A549 (cell line): ENCODE measurements around the gene TNP2.

Experiments
- CBX2 ChIP-seq: fragments of 200-600 bp; sonication (generic); IDR thresholded peaks from 2 replicates; pipeline ENCODE4 v1.6.1; 2016; ENCODE audit warnings: low read depth, mild to moderate bottlenecking, borderline replicate concordance
- CEBPB ChIP-seq, 2 experiments: fragments of >200 bp in 1 of 2; sonication (Bioruptor Twin) in 1 of 2; formaldehyde crosslinking in 1 of 2; IDR thresholded peaks; 2 replicates each; pipeline ENCODE4 v1.6.1; 2012 to 2016
- CHD2 ChIP-seq: fragments of 150-350 bp; IDR thresholded peaks from 2 replicates; pipeline ENCODE4 v1.6.1; 2014; ENCODE audit warnings: low read length; ENCODE audit not compliant: partially characterized antibody
- EHMT2 ChIP-seq: fragments of 200-600 bp; sonication (generic); IDR thresholded peaks from 2 replicates; pipeline ENCODE4 v1.6.1; 2016; ENCODE audit warnings: antibody characterized with exemption, low read depth, mild to moderate bottlenecking, moderate library complexity
- EP300 ChIP-seq, 2 experiments: fragments of >200 bp; sonication (Bioruptor Twin); formaldehyde crosslinking; IDR thresholded peaks; 2 replicates in 1 of 2; 3 replicates in 1 of 2; pipeline ENCODE4 v1.6.1; 2016 to 2017
- JUNB ChIP-seq: fragments of >200 bp; sonication (Bioruptor Twin); formaldehyde crosslinking; IDR thresholded peaks from 2 replicates; pipeline ENCODE4 v1.6.1; 2016
- MAFK ChIP-seq: fragments of 450-650 bp; IDR thresholded peaks from 2 replicates; pipeline ENCODE4 v1.6.1; 2014; ENCODE audit not compliant: partially characterized antibody
- MYC ChIP-seq: IDR thresholded peaks from 2 replicates; pipeline ENCODE4 v1.6.1; 2012; ENCODE audit warnings: mild to moderate bottlenecking, inconsistent platforms, low read length, improper control_type of control experiment, borderline replicate concordance
- PHF8 ChIP-seq: fragments of 200-600 bp; sonication (generic); IDR thresholded peaks from 2 replicates; pipeline ENCODE4 v1.6.1; 2016; ENCODE audit warnings: low read depth, mild to moderate bottlenecking, antibody characterized with exemption, moderate library complexity, borderline replicate concordance
- POLR2A ChIP-seq: IDR thresholded peaks from 2 replicates; pipeline ENCODE4 v1.6.1; 2012; ENCODE audit warnings: mild to moderate bottlenecking, low read length
- RAD21 ChIP-seq, 2 experiments: fragments of >200 bp in 1 of 2; sonication (Bioruptor Twin) in 1 of 2; formaldehyde crosslinking in 1 of 2; IDR thresholded peaks in 1 of 2; conservative IDR thresholded peaks in 1 of 2; 2 replicates in 1 of 2; 3 replicates in 1 of 2; pipeline ENCODE4 v1.6.1; 2012 to 2018; ENCODE audit warnings: inconsistent platforms in 1 of 2
- RNF2 ChIP-seq: fragments of 200-600 bp; sonication (generic); IDR thresholded peaks from 2 replicates; pipeline ENCODE4 v1.6.1; 2016; ENCODE audit warnings: low read depth, mild to moderate bottlenecking, antibody characterized with exemption, moderate library complexity, borderline replicate concordance
- TF ChIP-seq, protein P1 (sequence below): fragments of >200 bp; sonication (Bioruptor Twin); formaldehyde crosslinking; IDR thresholded peaks from 3 replicates; pipeline ENCODE4 v1.5.1; 2016

DNA sequence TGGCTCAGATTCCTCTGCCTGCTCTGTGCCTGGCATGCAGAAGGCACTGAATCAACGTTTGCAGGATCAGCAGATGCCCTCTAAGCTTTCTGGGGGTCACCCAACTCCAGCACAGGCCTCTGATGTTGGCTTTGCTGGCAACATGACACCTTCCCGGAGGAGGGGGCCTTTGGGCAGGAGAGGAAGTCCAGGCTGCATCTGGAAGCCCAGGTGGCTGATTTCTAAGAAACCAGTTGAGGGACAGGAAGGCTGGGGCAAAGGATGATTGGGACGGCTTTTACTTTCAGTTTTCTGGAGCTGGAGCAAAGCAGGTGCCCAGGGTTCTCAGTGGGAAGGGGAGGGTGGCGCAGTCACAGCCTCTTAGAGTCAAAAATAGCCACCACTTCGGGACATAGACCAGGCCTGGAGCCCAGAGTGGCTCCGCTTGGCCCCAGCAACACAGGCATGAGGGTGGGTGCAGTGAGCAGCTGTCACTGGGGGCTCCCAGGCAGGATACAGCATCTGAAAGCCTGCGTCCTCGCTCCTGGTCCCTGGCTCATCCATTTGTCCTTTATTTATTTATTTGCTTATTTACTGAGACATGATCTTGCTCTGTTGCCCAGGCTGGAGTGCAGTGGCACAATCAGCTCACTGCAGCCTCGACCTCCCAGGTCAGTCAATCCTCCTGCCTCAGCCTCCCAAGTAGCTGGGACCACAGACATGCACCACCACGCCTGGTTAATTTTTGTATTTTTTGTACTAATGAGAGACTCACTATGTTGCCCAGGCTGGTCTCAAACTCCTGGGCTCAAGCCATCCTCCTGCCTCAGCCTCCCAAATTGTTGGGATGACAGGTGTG is 28.3 kb downstream of the TNP2 start:
- TF ChIP-seq EP300 (IDR thresholded peaks at IDR 0.05) (no peak), RNF2 (no peak), CHD2 (no peak), RAD21 (conservative IDR thresholded peaks at IDR 0.05 in 1 of 2, IDR thresholded peaks at IDR 0.05 in 1 of 2) (no peak), MYC (no peak), EHMT2 (no peak), JUNB (no peak), CEBPB (IDR thresholded peaks at IDR 0.05) (no peak), POLR2A (no peak), CBX2 (no peak), MAFK (no peak), PHF8 (no peak)
- TF ChIP-seq, protein P1, sequence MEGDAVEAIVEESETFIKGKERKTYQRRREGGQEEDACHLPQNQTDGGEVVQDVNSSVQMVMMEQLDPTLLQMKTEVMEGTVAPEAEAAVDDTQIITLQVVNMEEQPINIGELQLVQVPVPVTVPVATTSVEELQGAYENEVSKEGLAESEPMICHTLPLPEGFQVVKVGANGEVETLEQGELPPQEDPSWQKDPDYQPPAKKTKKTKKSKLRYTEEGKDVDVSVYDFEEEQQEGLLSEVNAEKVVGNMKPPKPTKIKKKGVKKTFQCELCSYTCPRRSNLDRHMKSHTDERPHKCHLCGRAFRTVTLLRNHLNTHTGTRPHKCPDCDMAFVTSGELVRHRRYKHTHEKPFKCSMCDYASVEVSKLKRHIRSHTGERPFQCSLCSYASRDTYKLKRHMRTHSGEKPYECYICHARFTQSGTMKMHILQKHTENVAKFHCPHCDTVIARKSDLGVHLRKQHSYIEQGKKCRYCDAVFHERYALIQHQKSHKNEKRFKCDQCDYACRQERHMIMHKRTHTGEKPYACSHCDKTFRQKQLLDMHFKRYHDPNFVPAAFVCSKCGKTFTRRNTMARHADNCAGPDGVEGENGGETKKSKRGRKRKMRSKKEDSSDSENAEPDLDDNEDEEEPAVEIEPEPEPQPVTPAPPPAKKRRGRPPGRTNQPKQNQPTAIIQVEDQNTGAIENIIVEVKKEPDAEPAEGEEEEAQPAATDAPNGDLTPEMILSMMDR, result no peak
